GM19463 (cell line): ENCODE data around the gene CREG2.

ENCODE experiments used
- ATAC-seq: cut with Tn5 transposase; IDR thresholded peaks from one replicate; pipeline ENCODE4 v1.9.1; 2021; ENCODE audit warnings: mild to moderate bottlenecking, moderate library complexity; ENCODE audit not compliant: unreplicated experiment

Gene CREG2

GRCh38 chr2:101387151-101387834 is at the start of gene CREG2:
Gene CREG2, minus strand, starts transcription at chr2:101387503. Its CDS starts 46 bp downstream, at chr2:101387457.
- ATAC-seq, result no peak

- no peak for ATAC-seq
Observed at GRCh38 chr2:101435001-101435862, 47.9 kb upstream of the CREG2 start.

GRCh38 chr2:101433465-101433864 is 46.2 kb upstream of the CREG2 start:
- ATAC-seq, result no peak

- ATAC-seq, result no peak
Observed at GRCh38 chr2:101432411-101433181, 45.3 kb upstream of the CREG2 start.

GRCh38 chr2:101431486-101431885 is 44.2 kb upstream of the CREG2 start:
- ATAC-seq, result no peak

GRCh38 chr2:101430156-101430555 is 42.9 kb upstream of the CREG2 start:
- no peak for ATAC-seq

- no peak for ATAC-seq
Observed at GRCh38 chr2:101429453-101429852, 42.1 kb upstream of the CREG2 start.

- ATAC-seq, result no peak
Observed at GRCh38 chr2:101428422-101429176, 41.3 kb upstream of the CREG2 start.

- ATAC-seq, result no peak
Observed at GRCh38 chr2:101427743-101428142, 40.4 kb upstream of the CREG2 start.

GRCh38 chr2:101427240-101427639 is 39.9 kb upstream of the CREG2 start:
- no peak for ATAC-seq

- no peak for ATAC-seq
Observed at GRCh38 chr2:101426822-101427221, 39.5 kb upstream of the CREG2 start.

- no peak for ATAC-seq
Observed at GRCh38 chr2:101420623-101421022, 33.3 kb upstream of the CREG2 start.

- no peak for ATAC-seq
Observed at GRCh38 chr2:101419096-101419663, 31.9 kb upstream of the CREG2 start.

GRCh38 chr2:101418460-101419095 is 31.3 kb upstream of the CREG2 start:
- no peak for ATAC-seq

- no peak for ATAC-seq
Observed at GRCh38 chr2:101416609-101417008, 29.3 kb upstream of the CREG2 start.

GRCh38 chr2:101415884-101416283 is 28.6 kb upstream of the CREG2 start:
- no peak for ATAC-seq

- ATAC-seq, result no peak
Observed at GRCh38 chr2:101415220-101415619, 27.9 kb upstream of the CREG2 start.

GRCh38 chr2:101412092-101412694 is 24.9 kb upstream of the CREG2 start:
- ATAC-seq, result no peak

GRCh38 chr2:101410746-101411145 is 23.4 kb upstream of the CREG2 start:
- no peak for ATAC-seq
